ENCODE data around the gene ARMH3. TPM values are rescaled to one million over a fixed set of nuclear protein-coding genes. Genes with fewer than 3 reads are reported as not detected.

ARMH3 gene
- polyA plus RNA-seq, 1 experiment, result 19.8 TPM

- POLR2A ChIA-PET, result interaction anchor here (0.7 kb wide), 1 partner anchor 216 kb away, joined by 3 read pairs; no protein-coding TSS in a partner anchor
- Histone ChIP-seq H3K4me3 (ENCODE audit: low read depth, low read length) (no peak overlapping the region), H3K9me3 (ENCODE audit: control insufficient read depth, insufficient read depth, low read length) (no peaks in the 10 kb centered on the region; the same call in 1 of the 2 replicates), H3K27ac (ENCODE audit: low read depth, low read length) (no peak overlapping the region), H3K27me3 (ENCODE audit: control insufficient read depth, insufficient read depth, low read length) (no peaks in the 10 kb centered on the region)
- no peak for DNase-seq (ENCODE audit: low read depth, low spot score)
- TF ChIP-seq, protein P1, sequence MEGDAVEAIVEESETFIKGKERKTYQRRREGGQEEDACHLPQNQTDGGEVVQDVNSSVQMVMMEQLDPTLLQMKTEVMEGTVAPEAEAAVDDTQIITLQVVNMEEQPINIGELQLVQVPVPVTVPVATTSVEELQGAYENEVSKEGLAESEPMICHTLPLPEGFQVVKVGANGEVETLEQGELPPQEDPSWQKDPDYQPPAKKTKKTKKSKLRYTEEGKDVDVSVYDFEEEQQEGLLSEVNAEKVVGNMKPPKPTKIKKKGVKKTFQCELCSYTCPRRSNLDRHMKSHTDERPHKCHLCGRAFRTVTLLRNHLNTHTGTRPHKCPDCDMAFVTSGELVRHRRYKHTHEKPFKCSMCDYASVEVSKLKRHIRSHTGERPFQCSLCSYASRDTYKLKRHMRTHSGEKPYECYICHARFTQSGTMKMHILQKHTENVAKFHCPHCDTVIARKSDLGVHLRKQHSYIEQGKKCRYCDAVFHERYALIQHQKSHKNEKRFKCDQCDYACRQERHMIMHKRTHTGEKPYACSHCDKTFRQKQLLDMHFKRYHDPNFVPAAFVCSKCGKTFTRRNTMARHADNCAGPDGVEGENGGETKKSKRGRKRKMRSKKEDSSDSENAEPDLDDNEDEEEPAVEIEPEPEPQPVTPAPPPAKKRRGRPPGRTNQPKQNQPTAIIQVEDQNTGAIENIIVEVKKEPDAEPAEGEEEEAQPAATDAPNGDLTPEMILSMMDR (IDR thresholded peaks at IDR 0.05; ENCODE audit: low read depth, low read length), result no peak
- CTCF ChIA-PET, result interaction anchor here (0.5 to 1.6 kb wide), 3 partner anchors 24 to 197 kb away, joined by 3 to 5 read pairs (median 5); no protein-coding TSS in a partner anchor
Observed at GRCh38 chr10:102033787-102034186, 22.2 kb downstream of the ARMH3 start.

GRCh38 chr10:102027261-102027660 lies 28.7 kb downstream of the ARMH3 start:
- TF ChIP-seq, protein P1 (IDR thresholded peaks at IDR 0.05; ENCODE audit: low read depth, low read length), result no peak
- DNase-seq (ENCODE audit: low read depth, low spot score), result no peak
- Histone ChIP-seq H3K27ac (ENCODE audit: low read depth, low read length) (no peak overlapping the region), H3K4me3 (ENCODE audit: low read depth, low read length) (no peak overlapping the region), H3K27me3 (ENCODE audit: control insufficient read depth, insufficient read depth, low read length) (no peaks in the 10 kb centered on the region), H3K9me3 (ENCODE audit: control insufficient read depth, insufficient read depth, low read length) (no peaks in the 10 kb centered on the region)
- ChIA-PET POLR2A (no interaction called here), CTCF (interaction anchor here (1.5 to 4.5 kb wide), 2 partner anchors 17 to 45 kb away, joined by 7 to 14 read pairs; no protein-coding TSS in a partner anchor)

- TF ChIP-seq, protein P1 (IDR thresholded peaks at IDR 0.05; ENCODE audit: low read depth, low read length), result no peak
- no peak overlapping the region for H3K4me3 ChIP-seq (ENCODE audit: low read depth, low read length)
- H3K9me3 ChIP-seq (ENCODE audit: control insufficient read depth, insufficient read depth, low read length), result peaks cover 4% of the 10 kb centered on the region; the same call in 1 of the 2 replicates
- POLR2A ChIA-PET, result no interaction called here
- no peak for DNase-seq (ENCODE audit: low read depth, low spot score)
- H3K27ac ChIP-seq (ENCODE audit: low read depth, low read length), result no peak overlapping the region
- CTCF ChIA-PET, result interaction anchor here (1.0 to 1.2 kb wide), 2 partner anchors 15 kb away, joined by 3 to 11 read pairs; no protein-coding TSS in a partner anchor
- H3K27me3 ChIP-seq (ENCODE audit: control insufficient read depth, insufficient read depth, low read length), result no peaks in the 10 kb centered on the region
Observed at GRCh38 chr10:102024799-102025198, 31.2 kb downstream of the ARMH3 start.

DNA sequence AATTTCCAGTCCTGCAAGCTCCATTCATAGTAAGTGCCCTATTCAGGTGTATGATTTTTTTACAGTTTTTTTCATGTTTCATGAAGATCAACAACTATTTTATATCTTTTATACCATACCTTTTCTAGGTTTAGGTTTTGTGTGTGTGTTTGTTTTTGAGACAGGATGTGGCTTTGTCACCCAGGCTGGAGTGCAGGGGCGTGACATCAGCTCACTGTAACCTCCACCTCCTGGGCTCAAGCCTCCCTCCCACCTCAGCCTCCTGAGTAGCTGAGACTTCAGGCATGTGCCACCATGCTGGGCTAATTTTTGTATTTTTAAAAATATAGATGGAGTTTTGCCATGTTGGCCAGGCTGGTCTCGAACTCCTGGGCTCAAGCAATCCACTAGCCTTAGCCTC lies 35.0 kb downstream of the ARMH3 start:
- no peaks in the 10 kb centered on the region for H3K27me3 ChIP-seq (ENCODE audit: control insufficient read depth, insufficient read depth, low read length)
- no peak overlapping the region for H3K4me3 ChIP-seq (ENCODE audit: low read depth, low read length)
- TF ChIP-seq, protein P1 (IDR thresholded peaks at IDR 0.05; ENCODE audit: low read depth, low read length), result no peak
- ChIA-PET CTCF (interaction anchor here (1.4 to 2.5 kb wide), 2 partner anchors 52 to 180 kb away, joined by 3 to 8 read pairs; no protein-coding TSS in a partner anchor), POLR2A (interaction anchor here (0.6 to 0.7 kb wide), 3 partner anchors 32 to 655 kb away, joined by 3 to 7 read pairs (median 3); no protein-coding TSS in a partner anchor)
- H3K9me3 ChIP-seq (ENCODE audit: control insufficient read depth, insufficient read depth, low read length), result peaks cover 4% of the 10 kb centered on the region; the same call in 1 of the 2 replicates
- no peak for DNase-seq (ENCODE audit: low read depth, low spot score)
- H3K27ac ChIP-seq (ENCODE audit: low read depth, low read length), result no peak overlapping the region

- DNase-seq (ENCODE audit: low read depth, low spot score), result no peak
- no peak overlapping the region for H3K4me3 ChIP-seq (ENCODE audit: low read depth, low read length)
- H3K27me3 ChIP-seq (ENCODE audit: control insufficient read depth, insufficient read depth, low read length), result no peaks in the 10 kb centered on the region
- CTCF ChIA-PET, result interaction anchor here (0.7 to 3.8 kb wide), 3 partner anchors 8 to 176 kb away, joined by 3 to 22 read pairs (median 7); no protein-coding TSS in a partner anchor
- TF ChIP-seq, protein P1 (IDR thresholded peaks at IDR 0.05; ENCODE audit: low read depth, low read length), result no peak
- POLR2A ChIA-PET, result no interaction called here
- no peak overlapping the region for H3K27ac ChIP-seq (ENCODE audit: low read depth, low read length)
- H3K9me3 ChIP-seq (ENCODE audit: control insufficient read depth, insufficient read depth, low read length), result peaks cover 4% of the 10 kb centered on the region; the same call in 1 of the 2 replicates
Observed at GRCh38 chr10:102017295-102017694, 38.7 kb downstream of the ARMH3 start.
